IPS-NIHi7 (cell line): ENCODE data around the gene TOX2.

Experiments
- DNase-seq: peaks from one replicate; pipeline ENCODE4 v3.0.0; 2012; ENCODE audit warnings: mixed read lengths; ENCODE audit errors: extremely low spot score

The TOX2 gene

DNA sequence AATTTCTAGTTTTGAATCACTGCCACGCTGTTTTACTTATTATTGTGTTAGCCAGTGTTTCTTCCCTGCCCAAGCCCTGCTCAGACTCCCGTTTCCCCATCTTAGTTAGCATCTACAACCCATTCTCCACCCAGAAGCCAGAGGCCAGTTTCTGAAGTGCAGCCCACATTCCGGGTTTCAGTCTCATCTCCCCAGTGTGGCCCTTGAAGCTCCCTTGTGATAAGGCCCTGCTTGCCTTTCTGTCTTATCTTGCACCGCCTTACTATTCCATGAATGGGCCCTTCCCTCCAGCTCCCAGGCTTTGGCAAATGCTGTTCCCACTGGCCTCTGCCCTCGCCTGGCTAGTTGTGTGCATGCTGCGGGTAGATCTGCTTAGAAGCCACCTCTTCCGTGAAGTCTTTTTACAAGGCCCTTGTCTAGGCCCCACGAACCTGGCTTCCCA, 41.1 kb downstream of the TOX2 start:
- no peak for DNase-seq

GRCh38 chr20:43957392-43957791, 42.7 kb downstream of the TOX2 start:
- no peak for DNase-seq

- no peak for DNase-seq
Observed at GRCh38 chr20:43958626-43959025, 44.0 kb downstream of the TOX2 start.

GRCh38 chr20:43959079-43959919, 44.6 kb downstream of the TOX2 start:
- DNase-seq: no peak

- DNase-seq: no peak
Observed at GRCh38 chr20:43959920-43960227, 45.2 kb downstream of the TOX2 start.

DNA sequence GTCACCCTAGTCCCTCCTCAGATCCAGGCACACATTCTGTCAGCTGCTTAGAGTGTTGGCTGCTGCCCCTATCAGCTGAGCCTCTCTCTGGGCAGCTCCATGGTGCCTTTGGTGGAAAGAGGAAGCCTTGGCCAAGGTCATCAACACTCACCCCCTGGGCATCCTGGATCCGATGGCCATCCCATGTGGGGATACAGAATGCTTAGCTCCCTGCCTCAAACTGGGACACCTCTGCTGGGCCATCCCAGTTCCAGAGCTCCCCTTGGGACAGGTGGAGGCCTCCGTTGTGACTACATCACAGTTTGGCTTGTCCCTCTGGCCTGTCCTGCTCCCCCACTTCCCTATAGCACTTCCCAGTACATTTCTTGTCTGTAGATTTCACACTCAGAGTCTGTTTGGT, 45.6 kb downstream of the TOX2 start:
- DNase-seq: no peak

DNA sequence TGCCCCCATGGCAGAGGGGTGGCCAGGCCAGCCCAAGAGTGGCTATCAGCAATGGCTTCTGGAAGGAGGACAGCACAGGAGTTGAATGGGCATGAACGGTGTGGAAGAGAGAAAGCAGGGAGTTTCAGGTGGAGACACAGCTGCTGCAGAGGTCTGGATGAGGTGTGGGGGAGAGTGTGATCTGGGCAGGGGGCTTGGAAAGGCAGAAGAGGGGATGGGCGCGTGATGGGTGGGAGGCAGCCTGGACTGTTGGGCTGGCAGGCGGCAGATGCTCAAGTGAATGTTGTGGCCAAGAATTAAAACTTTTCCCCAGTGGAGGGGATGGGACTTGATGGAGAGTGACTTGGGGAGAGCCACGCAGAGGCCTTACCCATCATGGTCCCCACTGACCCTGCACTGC, 46.5 kb downstream of the TOX2 start:
- no peak for DNase-seq

- peak; percentile 46 for DNase-seq
Observed at GRCh38 chr20:43961541-43962471, 47.2 kb downstream of the TOX2 start.

- no peak for DNase-seq
Observed at GRCh38 chr20:43962530-43962929, 47.9 kb downstream of the TOX2 start.

- no peak for DNase-seq
Observed at GRCh38 chr20:43963233-43963632, 48.6 kb downstream of the TOX2 start.

DNA sequence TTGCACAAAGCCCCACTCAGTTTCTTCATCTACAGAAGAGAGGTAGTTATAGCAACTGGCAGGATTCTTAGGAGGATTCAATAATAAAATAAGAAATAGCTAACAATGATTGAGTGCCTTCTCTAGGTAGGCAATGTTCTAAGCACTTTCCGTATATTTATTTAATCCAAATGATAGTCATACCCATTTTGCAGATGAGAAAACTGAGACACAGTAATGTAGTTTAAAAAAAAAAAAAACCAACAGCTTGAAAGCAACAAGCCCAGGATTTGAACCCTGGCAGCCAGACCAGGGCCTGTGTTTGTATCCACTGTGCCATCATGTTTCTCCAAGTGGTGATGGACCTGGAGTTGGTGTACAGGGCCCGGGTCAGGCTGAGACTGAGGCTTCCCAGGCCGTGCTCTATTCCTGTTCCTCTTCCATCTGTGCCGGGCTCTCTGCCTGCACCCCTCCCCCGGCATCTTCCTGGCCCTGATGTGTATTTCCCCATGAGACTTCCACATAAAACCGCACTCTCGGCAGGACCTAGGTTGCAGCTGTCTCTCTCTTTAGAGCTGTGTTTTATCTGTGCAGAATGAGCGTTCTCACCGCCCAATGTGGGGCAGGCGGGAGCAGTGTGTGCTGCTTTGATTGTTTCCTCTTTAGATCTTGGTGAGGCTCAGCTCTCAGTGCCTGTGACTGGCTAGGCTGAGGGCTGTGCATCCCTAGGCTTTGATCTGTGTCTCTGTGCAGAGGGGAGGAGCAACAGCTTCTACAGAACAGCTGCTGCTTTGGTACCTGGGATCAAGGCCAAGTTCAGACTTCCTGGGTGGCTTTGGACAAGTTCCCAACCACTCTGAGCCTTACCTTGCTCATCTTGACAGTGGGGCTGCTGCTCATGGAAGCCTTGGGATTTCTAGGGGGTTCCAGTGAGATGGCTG, 49.5 kb downstream of the TOX2 start:
- no peak for DNase-seq

DNA sequence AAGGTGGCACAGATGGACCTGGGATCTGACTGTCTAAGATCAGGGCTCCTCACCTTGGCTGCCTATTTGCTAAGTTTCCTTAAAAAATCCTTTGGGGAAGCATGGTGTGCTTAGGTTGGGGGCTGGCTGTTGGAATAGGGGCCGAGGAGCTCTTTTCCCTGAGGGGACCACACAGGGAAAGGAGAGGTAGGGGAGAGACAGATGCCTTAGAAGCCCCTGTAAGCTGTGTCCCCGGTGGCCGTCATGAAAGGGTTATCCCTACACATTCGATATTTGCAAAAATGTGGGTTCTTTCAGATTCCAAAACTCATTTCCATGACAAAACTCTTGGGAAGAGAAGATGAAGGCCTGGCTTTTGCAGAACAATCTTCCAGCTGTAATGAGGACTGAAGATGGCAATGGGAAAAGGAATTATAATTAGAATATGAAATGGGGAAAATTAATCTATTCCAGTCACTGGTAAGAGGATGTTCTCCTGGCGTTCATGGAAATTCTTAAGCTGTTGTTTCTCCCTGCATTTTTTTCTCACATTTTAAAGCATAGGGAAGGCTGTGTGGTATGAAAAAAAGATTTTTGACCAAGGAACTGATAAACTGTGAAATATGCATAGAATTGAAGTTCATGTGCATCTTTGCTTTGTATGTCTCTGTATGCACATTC, 53.8 kb downstream of the TOX2 start:
- DNase-seq: no peak

- no peak for DNase-seq
Observed at GRCh38 chr20:43969028-43969447, 54.4 kb downstream of the TOX2 start.

DNA sequence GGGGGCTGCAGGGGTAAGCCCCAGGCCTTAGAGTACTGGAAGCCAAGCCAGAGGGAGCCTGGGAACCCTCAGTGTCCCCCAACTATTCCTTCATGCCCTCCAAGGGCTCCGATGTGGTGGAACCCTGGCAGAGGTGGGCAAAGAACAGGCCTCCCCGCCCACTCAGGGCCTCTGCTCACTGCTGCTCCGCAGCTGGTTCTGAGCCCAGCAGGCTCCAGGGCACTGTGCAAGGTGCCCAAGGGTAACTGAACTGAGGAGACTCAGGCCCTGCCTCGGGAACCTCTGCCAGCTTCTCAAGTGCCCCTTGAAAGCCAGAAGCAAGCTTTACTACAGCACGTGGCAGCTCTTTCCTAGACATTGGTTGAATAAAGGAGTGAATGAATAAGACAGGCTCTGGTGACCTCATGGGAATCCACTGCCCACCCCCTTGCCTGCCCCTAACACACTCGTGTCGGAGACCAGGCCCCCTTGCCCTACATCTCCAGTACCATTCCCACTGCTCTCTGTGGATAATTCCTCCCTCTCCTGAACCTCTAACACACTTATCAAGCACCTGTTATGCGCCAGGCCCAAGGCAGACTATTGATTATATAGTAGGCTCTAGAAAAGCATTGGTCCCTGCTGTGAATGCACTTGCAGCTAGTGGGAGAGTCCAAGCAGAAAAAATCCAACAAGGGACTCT, 55.0 kb downstream of the TOX2 start:
- DNase-seq: no peak

- no peak for DNase-seq
Observed at GRCh38 chr20:43971267-43971666, 56.6 kb downstream of the TOX2 start.

- no peak for DNase-seq
Observed at GRCh38 chr20:43972051-43972450, 57.4 kb downstream of the TOX2 start.

DNA sequence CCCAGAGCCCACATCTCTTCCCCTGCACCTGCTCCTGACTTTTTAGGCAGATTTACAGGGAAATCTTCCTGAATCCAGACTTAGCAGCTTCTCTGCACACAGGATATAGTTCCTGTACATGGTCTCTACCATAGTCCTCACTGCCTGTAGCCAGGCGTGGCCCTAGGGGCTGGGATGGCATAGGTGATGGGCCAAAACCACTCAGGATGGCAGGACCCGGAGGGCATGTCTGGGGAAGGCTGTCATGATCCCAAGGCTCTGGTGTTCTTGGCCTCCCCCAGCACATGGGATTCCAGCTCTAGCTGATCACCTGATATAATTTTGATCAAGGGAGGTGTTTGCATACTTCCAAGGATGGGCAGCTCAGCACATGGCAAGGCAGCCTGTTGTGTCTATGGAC, 58.0 kb downstream of the TOX2 start:
- no peak for DNase-seq

DNA sequence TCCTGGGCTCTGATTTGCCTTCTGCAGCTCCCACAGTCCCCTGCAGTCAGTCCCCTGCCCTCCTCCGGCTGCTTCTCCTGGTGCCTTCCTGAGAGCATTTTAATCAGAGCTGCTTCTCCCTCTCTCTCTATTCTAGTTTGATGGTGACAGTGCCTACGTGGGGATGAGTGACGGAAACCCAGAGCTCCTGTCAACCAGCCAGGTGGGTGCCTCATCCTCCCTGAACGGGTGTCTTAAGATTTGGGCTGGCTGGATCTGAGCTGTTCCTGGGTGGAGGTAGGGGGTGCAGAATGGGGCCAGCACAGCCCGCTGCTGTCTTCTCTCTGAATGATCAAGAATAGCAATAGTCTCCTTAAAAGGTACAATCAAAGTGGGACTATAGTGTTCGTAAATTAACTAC, 58.6 kb downstream of the TOX2 start:
- no peak for DNase-seq

- no peak for DNase-seq
Observed at GRCh38 chr20:43973671-43974450, 59.2 kb downstream of the TOX2 start.

DNA sequence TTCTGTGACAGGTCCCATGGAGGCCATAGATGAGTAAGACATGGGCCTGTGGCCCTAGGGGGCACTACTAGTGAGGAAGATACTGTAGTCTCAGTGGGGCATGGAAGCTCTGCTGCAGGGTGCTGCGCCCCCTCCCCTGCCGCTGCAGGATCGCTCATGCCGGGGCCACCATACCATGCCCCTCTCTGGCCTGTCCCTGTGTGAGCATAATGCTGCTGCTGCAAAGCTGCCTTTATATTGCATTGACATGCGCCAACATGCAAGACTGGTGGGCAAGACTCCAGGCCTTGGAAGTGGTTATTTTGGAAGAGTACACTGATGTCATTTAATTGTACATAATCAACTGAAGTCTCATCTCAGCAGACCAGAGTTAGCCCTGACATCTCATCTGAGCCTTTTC, 60.0 kb downstream of the TOX2 start:
- DNase-seq: no peak
